ENCODE measurements around the gene IMP3.

DNA sequence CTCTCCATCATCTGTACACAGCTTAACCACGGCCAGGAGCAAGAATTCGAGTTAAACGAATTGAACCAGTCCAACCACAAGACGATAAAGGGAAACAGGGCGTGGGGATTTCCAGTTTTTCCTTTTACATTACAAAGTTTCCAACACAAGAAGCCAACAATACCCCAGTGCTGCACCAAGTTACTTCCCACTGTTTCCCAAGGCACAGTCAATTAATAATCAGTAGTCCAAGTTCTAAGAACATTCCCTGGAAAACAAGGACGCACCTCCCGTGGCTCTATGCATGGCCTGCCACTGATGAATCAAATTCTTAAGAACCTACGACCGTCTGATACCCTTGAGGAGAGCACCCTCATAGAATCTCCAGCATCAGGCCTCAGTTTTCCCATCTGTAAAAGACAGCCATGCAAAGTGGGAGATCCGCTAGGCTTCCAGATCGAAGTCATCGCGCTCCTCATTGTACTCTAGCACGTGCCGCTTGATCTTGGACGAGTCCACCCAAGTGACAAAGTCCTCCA lies 774 bp downstream of the IMP3 start:
- TF ChIP-seq, protein P1, sequence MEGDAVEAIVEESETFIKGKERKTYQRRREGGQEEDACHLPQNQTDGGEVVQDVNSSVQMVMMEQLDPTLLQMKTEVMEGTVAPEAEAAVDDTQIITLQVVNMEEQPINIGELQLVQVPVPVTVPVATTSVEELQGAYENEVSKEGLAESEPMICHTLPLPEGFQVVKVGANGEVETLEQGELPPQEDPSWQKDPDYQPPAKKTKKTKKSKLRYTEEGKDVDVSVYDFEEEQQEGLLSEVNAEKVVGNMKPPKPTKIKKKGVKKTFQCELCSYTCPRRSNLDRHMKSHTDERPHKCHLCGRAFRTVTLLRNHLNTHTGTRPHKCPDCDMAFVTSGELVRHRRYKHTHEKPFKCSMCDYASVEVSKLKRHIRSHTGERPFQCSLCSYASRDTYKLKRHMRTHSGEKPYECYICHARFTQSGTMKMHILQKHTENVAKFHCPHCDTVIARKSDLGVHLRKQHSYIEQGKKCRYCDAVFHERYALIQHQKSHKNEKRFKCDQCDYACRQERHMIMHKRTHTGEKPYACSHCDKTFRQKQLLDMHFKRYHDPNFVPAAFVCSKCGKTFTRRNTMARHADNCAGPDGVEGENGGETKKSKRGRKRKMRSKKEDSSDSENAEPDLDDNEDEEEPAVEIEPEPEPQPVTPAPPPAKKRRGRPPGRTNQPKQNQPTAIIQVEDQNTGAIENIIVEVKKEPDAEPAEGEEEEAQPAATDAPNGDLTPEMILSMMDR (IDR thresholded peaks at IDR 0.05) = no peak
- no peak for TF ChIP-seq POLR2A (IDR thresholded peaks at IDR 0.05)
